ENCODE data around the gene DCHS1. TPM values are rescaled to one million over a fixed set of nuclear protein-coding genes. Genes with fewer than 3 reads are reported as not detected.

Gene DCHS1
- total RNA-seq, 1 donor from 2014 or later: 1.8 TPM

GRCh38 chr11:6616596-6617250, 38.9 kb downstream of the DCHS1 start:
- no peak for DNase-seq (ENCODE audit: low read depth)
- no peak for TF ChIP-seq CTCF (conservative IDR thresholded peaks at IDR 0.05; ENCODE audit: low read depth, low read length)
- no peak overlapping the region for H3K4me3 ChIP-seq (ENCODE audit: low read depth, low read length)

- H3K4me3 ChIP-seq (ENCODE audit: low read depth, low read length): no peak overlapping the region
- no peak for DNase-seq (ENCODE audit: low read depth)
- no peak for TF ChIP-seq CTCF (conservative IDR thresholded peaks at IDR 0.05; ENCODE audit: low read depth, low read length)
Measured at GRCh38 chr11:6615882-6616585, 39.6 kb downstream of the DCHS1 start.

GRCh38 chr11:6615046-6615445, 40.6 kb downstream of the DCHS1 start:
- no peak overlapping the region for H3K4me3 ChIP-seq (ENCODE audit: low read depth, low read length)
- no peak for TF ChIP-seq CTCF (conservative IDR thresholded peaks at IDR 0.05; ENCODE audit: low read depth, low read length)
- DNase-seq (ENCODE audit: low read depth): no peak

GRCh38 chr11:6614446-6614845, 41.2 kb downstream of the DCHS1 start:
- no peak for TF ChIP-seq CTCF (conservative IDR thresholded peaks at IDR 0.05; ENCODE audit: low read depth, low read length)
- no peak for DNase-seq (ENCODE audit: low read depth)
- no peak overlapping the region for H3K4me3 ChIP-seq (ENCODE audit: low read depth, low read length)

- no peak for DNase-seq (ENCODE audit: low read depth)
- no peak overlapping the region for H3K4me3 ChIP-seq (ENCODE audit: low read depth, low read length)
- TF ChIP-seq CTCF (conservative IDR thresholded peaks at IDR 0.05; ENCODE audit: low read depth, low read length): no peak
Measured at GRCh38 chr11:6613496-6613895, 42.1 kb downstream of the DCHS1 start.

- H3K4me3 ChIP-seq (ENCODE audit: low read depth, low read length): peak within 1 kb of the TSS; percentile 79
Measured at GRCh38 chr11:6612213-6613041, 43.2 kb downstream of the DCHS1 start, which contains the start of gene TAF10. Gene TAF10 (minus strand): TSS chr11:6612216. CDS start chr11:6612189, 27 bp downstream.

More at GRCh38 chr11:6612213-6613041, 43.2 kb downstream of the DCHS1 start, which contains the start of gene TAF10:
- TF ChIP-seq CTCF (conservative IDR thresholded peaks at IDR 0.05; ENCODE audit: low read depth, low read length): peak; percentile 64
- no peak for DNase-seq (ENCODE audit: low read depth)

Data from epithelial cell of proximal tubule (primary cell).